H9 (cell line): ENCODE results near the gene TPRN. TPM values are rescaled to one million over a fixed set of nuclear protein-coding genes. Genes with fewer than 3 reads are reported as not detected.

Experiments
- DNase-seq: peaks from one replicate; pipeline ENCODE4 v3.0.0-alpha.2; 2017
- H2AFZ ChIP-seq: one replicate; pipeline ENCODE4 v1.6.1; 2013; ENCODE audit warnings: mild to moderate bottlenecking, low read length, control low read depth, moderate library complexity
- H2AK5ac ChIP-seq: 2 replicates; pipeline ENCODE4 v1.6.1; 2013; ENCODE audit warnings: low read length, control low read depth, mixed read lengths; ENCODE audit not compliant: insufficient read length
- H2BK120ac ChIP-seq: one replicate; pipeline ENCODE4 v1.6.1; 2013; ENCODE audit warnings: low read depth, mild to moderate bottlenecking, low read length, control low read depth, inconsistent platforms; ENCODE audit not compliant: poor library complexity, severe bottlenecking
- H2BK12ac ChIP-seq: 2 replicates; pipeline ENCODE4 v1.6.1; 2013; ENCODE audit warnings: low read length, control low read depth, mixed read lengths, low read depth; ENCODE audit not compliant: insufficient read length
- H2BK15ac ChIP-seq: 2 replicates; pipeline ENCODE4 v1.6.1; 2013; ENCODE audit warnings: low read depth, low read length, control low read depth
- H2BK20ac ChIP-seq: one replicate; pipeline ENCODE4 v1.6.1; 2013; ENCODE audit warnings: low read depth, mild to moderate bottlenecking, low read length, control low read depth, inconsistent platforms; ENCODE audit not compliant: poor library complexity, severe bottlenecking
- H2BK5ac ChIP-seq: 2 replicates; pipeline ENCODE4 v1.6.1; 2013; ENCODE audit warnings: low read length, control low read depth, mixed read lengths; ENCODE audit not compliant: insufficient read length
- H3K14ac ChIP-seq: 2 replicates; pipeline ENCODE4 v1.6.1; 2013; ENCODE audit warnings: low read length, control low read depth; ENCODE audit not compliant: insufficient read depth
- H3K18ac ChIP-seq: 2 replicates; pipeline ENCODE4 v1.6.1; 2013; ENCODE audit warnings: low read depth, mild to moderate bottlenecking, mixed read lengths, low read length, control low read depth; ENCODE audit not compliant: insufficient read length
- H3K23ac ChIP-seq: 2 replicates; pipeline ENCODE4 v1.6.1; 2013; ENCODE audit warnings: low read length, control low read depth, mixed read lengths, low read depth; ENCODE audit not compliant: insufficient read length
- H3K23me2 ChIP-seq: 2 replicates; pipeline ENCODE4 v1.6.1; 2013; ENCODE audit warnings: low read depth, mild to moderate bottlenecking, mixed read lengths, low read length, control low read depth; ENCODE audit not compliant: insufficient read length, poor library complexity, severe bottlenecking
- H3K27ac ChIP-seq: 2 replicates; pipeline ENCODE4 v1.5.1; 2013; ENCODE audit warnings: low read length, control low read depth, mixed read lengths, low read depth; ENCODE audit not compliant: insufficient read length
- H3K27me3 ChIP-seq: 2 replicates; pipeline ENCODE4 v1.6.1; 2013; ENCODE audit warnings: low read length, control low read depth, inconsistent platforms; ENCODE audit not compliant: insufficient read depth
- H3K4ac ChIP-seq: 2 replicates; pipeline ENCODE4 v1.6.1; 2013; ENCODE audit warnings: low read depth, mild to moderate bottlenecking, control low read depth, inconsistent platforms, low read length, moderate library complexity
- H3K4me1 ChIP-seq: 2 replicates; pipeline ENCODE4 v1.6.1; 2013; ENCODE audit warnings: low read length, control low read depth, inconsistent platforms; ENCODE audit not compliant: insufficient read depth
- H3K4me2 ChIP-seq: 2 replicates; pipeline ENCODE4 v1.6.1; 2013; ENCODE audit warnings: low read length, control low read depth, mixed read lengths; ENCODE audit not compliant: insufficient read length, insufficient read depth
- H3K56ac ChIP-seq: 2 replicates; pipeline ENCODE4 v1.6.1; 2013; ENCODE audit warnings: low read depth, mild to moderate bottlenecking, mixed read lengths, low read length, control low read depth; ENCODE audit not compliant: insufficient read length
- H3K79me1 ChIP-seq: 2 replicates; pipeline ENCODE4 v1.6.1; 2013; ENCODE audit warnings: low read depth, mild to moderate bottlenecking, moderate library complexity, low read length, control low read depth, inconsistent platforms; ENCODE audit not compliant: insufficient read depth, poor library complexity, severe bottlenecking
- H3K79me2 ChIP-seq: 2 replicates; pipeline ENCODE4 v1.6.1; 2013; ENCODE audit warnings: low read length, control low read depth, inconsistent platforms; ENCODE audit not compliant: insufficient read depth
- H3K9ac ChIP-seq: 2 replicates; pipeline ENCODE4 v1.6.1; 2013; ENCODE audit warnings: low read length, control low read depth, mixed read lengths; ENCODE audit not compliant: insufficient read length; ENCODE audit errors: extremely low read depth
- H3K9me3 ChIP-seq: one replicate; pipeline ENCODE4 v1.6.1; 2013; ENCODE audit warnings: low read depth, low read length, inconsistent platforms; ENCODE audit not compliant: control insufficient read depth
- H3T11ph ChIP-seq: one replicate; pipeline ENCODE4 v1.6.1; 2013; ENCODE audit warnings: mild to moderate bottlenecking, low read length, control low read depth, inconsistent platforms
- H4K20me1 ChIP-seq: one replicate; pipeline ENCODE4 v1.6.1; 2013; ENCODE audit not compliant: control insufficient read depth, insufficient read length, insufficient read depth
- H4K5ac ChIP-seq: 2 replicates; pipeline ENCODE4 v1.6.1; 2013; ENCODE audit warnings: low read depth, mild to moderate bottlenecking, mixed read lengths, low read length, control low read depth; ENCODE audit not compliant: insufficient read length
- H4K8ac ChIP-seq: replicated peaks from 2 replicates; pipeline ENCODE4 v1.6.1; 2013; ENCODE audit warnings: low read length, control low read depth, mixed read lengths, low read depth; ENCODE audit not compliant: insufficient read length
- H4K91ac ChIP-seq: 2 replicates; pipeline ENCODE4 v1.6.1; 2013; ENCODE audit warnings: low read depth, mild to moderate bottlenecking, moderate library complexity, mixed read lengths, low read length, control low read depth; ENCODE audit not compliant: insufficient read length
- H3K27ac Mint-ChIP-seq, 3 experiments: 2 replicates in 2 of 3; 3 replicates in 1 of 3; pipeline ENCODE4 v1.8.0; 2020 to 2021; ENCODE audit warnings: mixed read lengths in 3 of 3, mild to moderate bottlenecking in 1 of 3, moderate library complexity in 1 of 3
- H3K27me3 Mint-ChIP-seq: 2 replicates; pipeline ENCODE4 v1.8.0; 2021; ENCODE audit warnings: low read depth, mild to moderate bottlenecking, moderate library complexity, mixed read lengths
- H3K36me3 Mint-ChIP-seq, 3 experiments: 2 replicates in 2 of 3; 3 replicates in 1 of 3; pipeline ENCODE4 v1.8.0; 2020 to 2021; ENCODE audit warnings: low read depth in 3 of 3, mixed read lengths in 3 of 3; ENCODE audit not compliant: insufficient read depth in 1 of 3
- H3K4me1 Mint-ChIP-seq, 2 experiments: 2 replicates each; pipeline ENCODE4 v1.8.0; 2020; ENCODE audit warnings: mixed read lengths in 2 of 2
- H3K4me3 Mint-ChIP-seq, 2 experiments: 2 replicates in 1 of 2; 3 replicates in 1 of 2; pipeline ENCODE4 v1.8.0; 2020 to 2021; ENCODE audit warnings: mild to moderate bottlenecking in 2 of 2, mixed read lengths in 2 of 2, moderate library complexity in 1 of 2
- H3K9me3 Mint-ChIP-seq, 2 experiments: 2 replicates in 1 of 2; 3 replicates in 1 of 2; pipeline ENCODE4 v1.8.0; 2020; ENCODE audit warnings: mild to moderate bottlenecking in 2 of 2, mixed read lengths in 2 of 2, moderate library complexity in 1 of 2
- WGBS: extraction: QIAGEN DNeasy Blood & Tissue Kit; methylation state at CpG from one replicate; pipeline ENCODE4 v1.1.7; 2013; ENCODE audit warnings: missing lambda C conversion rate, low lambda C conversion rate, mixed read lengths; ENCODE audit not compliant: insufficient read length; ENCODE audit errors: extremely low coverage; 5-methylcytosine and 5-hydroxymethylcytosine counted together
- total RNA-seq: library from RNA; stranded (reverse); gene quantifications from 2 replicates; pipeline ENCODE4 v1.2.1, GENCODE V29; 2021
- TF ChIP-seq, protein P1 (sequence below): fragments of 200-600 bp; sonication (generic); conservative IDR thresholded peaks from 3 replicates; pipeline ENCODE4 v1.8.0; 2021; ENCODE audit warnings: antibody characterized with exemption, mild to moderate bottlenecking

The TPRN gene
- total RNA-seq, 1 experiment from 2014 or later, result 30.7 TPM

DNA sequence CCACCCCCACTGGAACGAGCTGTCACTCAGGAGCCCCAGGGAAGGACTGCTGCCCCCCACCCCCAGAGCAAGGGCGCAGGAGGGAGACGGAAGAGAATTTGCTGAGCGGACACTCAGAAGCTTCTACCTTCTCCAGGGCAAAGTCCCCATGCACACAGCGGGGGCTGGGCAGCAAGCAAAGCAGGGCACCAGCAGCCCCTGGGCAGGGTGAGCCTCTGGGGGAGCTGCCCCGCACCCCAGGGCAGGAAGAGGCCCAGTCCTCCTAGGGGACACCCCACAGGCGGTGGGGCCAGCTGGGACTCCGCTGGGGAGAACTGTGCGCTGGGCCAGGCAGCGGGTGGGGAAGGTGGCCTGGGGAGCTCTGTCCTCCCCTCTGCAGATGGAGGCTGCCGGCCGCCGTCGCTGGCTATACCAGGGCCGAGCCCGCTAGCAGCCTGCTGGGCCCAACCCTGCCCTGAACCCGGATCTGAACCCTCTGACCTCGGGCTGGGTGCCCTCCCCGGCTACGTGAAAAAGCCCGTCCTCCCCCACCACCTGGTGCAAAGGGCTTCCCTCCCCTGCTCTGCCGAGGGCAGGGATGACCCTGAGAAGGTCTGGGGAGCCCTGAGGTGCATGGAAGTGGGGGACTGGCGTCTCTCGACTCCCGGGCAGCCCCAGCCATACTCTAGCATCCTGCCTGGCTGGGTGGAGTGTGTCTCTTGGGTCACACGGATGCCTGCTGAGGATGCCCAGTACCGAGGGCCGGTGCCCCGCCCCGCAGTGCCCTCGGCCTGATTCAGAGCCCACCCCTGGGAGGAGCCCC is 29.6 kb upstream of the TPRN start:
- H3K9ac ChIP-seq, result no peak overlapping the region
- no peak overlapping the region for H2BK15ac ChIP-seq
- no peak overlapping the region for H4K8ac ChIP-seq
- no peak overlapping the region for H2AFZ ChIP-seq
- H3K27me3 ChIP-seq, result no peaks in the 10 kb centered on the region
- H4K20me1 ChIP-seq, result no peaks in the 10 kb centered on the region
- peaks cover 5% of the 10 kb centered on the region for H3K27me3 Mint-ChIP-seq
- no peaks in the 10 kb centered on the region for H3K9me3 Mint-ChIP-seq
- no peak overlapping the region for H2AK5ac ChIP-seq
- no peaks in the 10 kb centered on the region for H3K4me1 ChIP-seq
- H3K4me1 Mint-ChIP-seq, result peaks cover 3 to 7% of the 10 kb centered on the region in 2 experiments
- H3K4me2 ChIP-seq, result no peak overlapping the region
- H3K18ac ChIP-seq, result no peak overlapping the region
- H3K79me1 ChIP-seq, result no peaks in the 10 kb centered on the region
- no peak overlapping the region for H3K56ac ChIP-seq
- H3K9me3 ChIP-seq, result no peaks in the 10 kb centered on the region
- H2BK12ac ChIP-seq, result no peak overlapping the region
- no peaks in the 10 kb centered on the region for H3K36me3 Mint-ChIP-seq
- H3K27ac Mint-ChIP-seq, result no peak overlapping the region
- no peak overlapping the region for H2BK5ac ChIP-seq
- H3K23ac ChIP-seq, result no peak overlapping the region
- H4K91ac ChIP-seq, result no peak overlapping the region
- H3K23me2 ChIP-seq, result peaks cover 4% of the 10 kb centered on the region
- H4K5ac ChIP-seq, result no peak overlapping the region
- no peaks in the 10 kb centered on the region for H3K79me2 ChIP-seq
- H3T11ph ChIP-seq, result no peak overlapping the region
- no peak overlapping the region for H3K27ac ChIP-seq
- no CpG with 5 or more reads among the region's 31 CpGs for WGBS
- no peak overlapping the region for H3K4ac ChIP-seq
- no peak overlapping the region for H2BK120ac ChIP-seq
- DNase-seq, result no peak
- no peak overlapping the region for H3K4me3 Mint-ChIP-seq
- TF ChIP-seq, protein P1, sequence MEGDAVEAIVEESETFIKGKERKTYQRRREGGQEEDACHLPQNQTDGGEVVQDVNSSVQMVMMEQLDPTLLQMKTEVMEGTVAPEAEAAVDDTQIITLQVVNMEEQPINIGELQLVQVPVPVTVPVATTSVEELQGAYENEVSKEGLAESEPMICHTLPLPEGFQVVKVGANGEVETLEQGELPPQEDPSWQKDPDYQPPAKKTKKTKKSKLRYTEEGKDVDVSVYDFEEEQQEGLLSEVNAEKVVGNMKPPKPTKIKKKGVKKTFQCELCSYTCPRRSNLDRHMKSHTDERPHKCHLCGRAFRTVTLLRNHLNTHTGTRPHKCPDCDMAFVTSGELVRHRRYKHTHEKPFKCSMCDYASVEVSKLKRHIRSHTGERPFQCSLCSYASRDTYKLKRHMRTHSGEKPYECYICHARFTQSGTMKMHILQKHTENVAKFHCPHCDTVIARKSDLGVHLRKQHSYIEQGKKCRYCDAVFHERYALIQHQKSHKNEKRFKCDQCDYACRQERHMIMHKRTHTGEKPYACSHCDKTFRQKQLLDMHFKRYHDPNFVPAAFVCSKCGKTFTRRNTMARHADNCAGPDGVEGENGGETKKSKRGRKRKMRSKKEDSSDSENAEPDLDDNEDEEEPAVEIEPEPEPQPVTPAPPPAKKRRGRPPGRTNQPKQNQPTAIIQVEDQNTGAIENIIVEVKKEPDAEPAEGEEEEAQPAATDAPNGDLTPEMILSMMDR, result no peak
- no peak overlapping the region for H3K14ac ChIP-seq
- no peak overlapping the region for H2BK20ac ChIP-seq
